ENCODE results near the gene INSIG1.

GRCh38 chr7:155291729-155292128 is 5.9 kb upstream of the INSIG1 start:
- TF ChIP-seq EZH2phosphoT487 (IDR thresholded peaks at IDR 0.05; ENCODE audit: insufficient read depth, low read depth) (no peak), EZH2 (IDR thresholded peaks at IDR 0.05; ENCODE audit: insufficient read depth, poor library complexity, severe bottlenecking) (no peak)
